ENCODE data around the gene RASL10B. TPM values are rescaled to one million over a fixed set of nuclear protein-coding genes. Genes with fewer than 3 reads are reported as not detected.

The RASL10B gene
- total RNA-seq, 4 donors from 2014 or later: 28.2 to 54.8 (median 40.3) TPM

DNA sequence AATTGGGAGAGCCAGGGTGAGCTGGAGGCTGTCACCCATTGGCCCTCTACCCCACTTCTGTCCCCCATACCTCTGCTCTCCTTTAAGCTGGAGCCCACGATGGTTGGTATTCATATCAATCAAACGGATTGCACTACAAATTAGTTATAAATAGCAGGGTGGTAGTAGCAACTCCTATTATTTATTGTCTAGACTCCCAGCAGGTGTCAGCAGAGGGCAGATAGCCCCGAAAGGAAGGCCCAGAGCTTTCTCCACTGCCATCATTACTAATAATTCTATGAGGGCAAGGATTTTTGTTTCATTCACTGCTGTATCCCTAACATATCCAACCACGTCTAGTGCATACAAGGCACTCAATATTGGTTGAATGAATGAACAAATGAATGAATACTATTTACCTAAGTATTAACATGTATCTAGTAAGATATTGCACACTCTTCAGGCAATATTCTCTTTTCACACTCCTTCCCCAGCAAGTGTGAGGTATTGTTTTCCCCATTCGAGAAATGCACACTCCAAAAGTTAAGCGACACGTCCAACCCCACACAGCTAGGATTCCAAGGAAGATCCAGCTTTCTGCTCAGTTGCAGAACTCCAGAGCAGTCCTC is 35.6 kb downstream of the RASL10B start:
- TF ChIP-seq, protein P1, sequence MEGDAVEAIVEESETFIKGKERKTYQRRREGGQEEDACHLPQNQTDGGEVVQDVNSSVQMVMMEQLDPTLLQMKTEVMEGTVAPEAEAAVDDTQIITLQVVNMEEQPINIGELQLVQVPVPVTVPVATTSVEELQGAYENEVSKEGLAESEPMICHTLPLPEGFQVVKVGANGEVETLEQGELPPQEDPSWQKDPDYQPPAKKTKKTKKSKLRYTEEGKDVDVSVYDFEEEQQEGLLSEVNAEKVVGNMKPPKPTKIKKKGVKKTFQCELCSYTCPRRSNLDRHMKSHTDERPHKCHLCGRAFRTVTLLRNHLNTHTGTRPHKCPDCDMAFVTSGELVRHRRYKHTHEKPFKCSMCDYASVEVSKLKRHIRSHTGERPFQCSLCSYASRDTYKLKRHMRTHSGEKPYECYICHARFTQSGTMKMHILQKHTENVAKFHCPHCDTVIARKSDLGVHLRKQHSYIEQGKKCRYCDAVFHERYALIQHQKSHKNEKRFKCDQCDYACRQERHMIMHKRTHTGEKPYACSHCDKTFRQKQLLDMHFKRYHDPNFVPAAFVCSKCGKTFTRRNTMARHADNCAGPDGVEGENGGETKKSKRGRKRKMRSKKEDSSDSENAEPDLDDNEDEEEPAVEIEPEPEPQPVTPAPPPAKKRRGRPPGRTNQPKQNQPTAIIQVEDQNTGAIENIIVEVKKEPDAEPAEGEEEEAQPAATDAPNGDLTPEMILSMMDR (IDR thresholded peaks at IDR 0.05; ENCODE audit: low read depth): no peak

DNA sequence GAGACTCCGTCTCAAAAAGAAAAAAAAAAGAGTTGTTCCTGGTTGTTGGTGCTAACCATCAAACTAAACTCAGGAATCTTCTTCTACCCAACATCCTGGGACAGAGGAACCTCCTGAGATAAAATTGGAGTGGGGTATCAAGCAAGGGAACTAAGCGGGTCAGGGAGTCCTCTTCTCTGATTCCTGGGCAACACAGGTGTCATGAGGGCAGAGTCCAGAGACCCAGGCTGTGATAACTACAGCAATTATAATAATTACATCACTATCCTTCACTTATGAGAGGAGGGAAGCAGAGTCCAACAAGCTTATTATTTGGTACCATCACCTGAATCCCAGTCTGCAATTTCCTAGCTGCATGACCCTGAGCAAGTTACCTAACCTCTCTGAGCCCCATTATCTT is 37.4 kb downstream of the RASL10B start:
- TF ChIP-seq, protein P1 (IDR thresholded peaks at IDR 0.05; ENCODE audit: low read depth): no peak

DNA sequence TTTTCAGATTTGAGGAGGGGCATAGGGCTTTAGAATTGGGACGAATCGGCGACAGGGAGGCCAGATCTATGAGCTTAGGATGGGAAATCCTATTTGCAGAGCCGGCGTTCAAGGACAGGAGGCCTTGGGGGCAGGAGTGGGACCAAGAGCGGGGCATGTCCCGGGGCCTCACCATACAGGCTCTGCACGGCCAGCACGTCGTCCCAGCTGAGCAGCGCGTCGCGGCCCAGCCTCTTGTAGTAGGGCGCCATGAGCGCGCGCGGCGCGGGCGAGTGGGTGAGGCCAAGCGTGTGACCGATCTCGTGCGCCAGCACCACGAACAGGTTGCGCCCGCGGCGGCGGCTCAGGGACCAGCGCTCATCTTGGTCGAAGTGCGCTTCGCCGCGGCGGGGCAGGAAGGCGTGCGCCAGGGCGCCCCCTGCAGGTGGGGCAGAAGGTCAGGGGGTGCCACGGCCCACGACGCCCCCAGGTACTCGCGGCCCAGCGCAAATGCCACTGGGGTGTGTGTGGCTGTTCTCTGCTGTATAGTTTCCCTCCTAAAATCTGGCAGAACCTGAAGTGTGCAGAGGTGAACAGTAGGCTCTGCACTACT is 38.6 kb downstream of the RASL10B start:
- TF ChIP-seq, protein P1 (IDR thresholded peaks at IDR 0.05; ENCODE audit: low read depth): no peak

DNA sequence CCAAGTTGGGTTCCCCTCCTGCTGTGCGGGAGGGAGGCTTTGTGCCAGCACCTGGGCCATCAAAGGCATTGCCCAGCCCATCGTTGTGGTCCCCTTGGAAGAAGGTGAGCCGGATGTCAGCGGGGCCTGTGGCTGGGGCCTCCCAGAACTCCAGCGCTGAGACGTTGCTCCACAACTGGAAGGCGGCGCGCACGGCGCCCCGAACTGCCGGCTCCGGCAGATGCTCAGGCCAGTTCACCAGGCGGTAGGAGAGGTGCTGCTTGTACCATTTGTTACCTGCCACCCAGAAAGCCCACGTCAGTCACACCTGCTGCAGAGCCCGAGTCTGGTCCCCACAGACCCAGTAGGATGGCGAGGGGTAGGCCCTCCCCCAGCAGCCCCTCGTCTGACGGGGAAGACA is 41.7 kb downstream of the RASL10B start:
- TF ChIP-seq, protein P1 (IDR thresholded peaks at IDR 0.05; ENCODE audit: low read depth): no peak

DNA sequence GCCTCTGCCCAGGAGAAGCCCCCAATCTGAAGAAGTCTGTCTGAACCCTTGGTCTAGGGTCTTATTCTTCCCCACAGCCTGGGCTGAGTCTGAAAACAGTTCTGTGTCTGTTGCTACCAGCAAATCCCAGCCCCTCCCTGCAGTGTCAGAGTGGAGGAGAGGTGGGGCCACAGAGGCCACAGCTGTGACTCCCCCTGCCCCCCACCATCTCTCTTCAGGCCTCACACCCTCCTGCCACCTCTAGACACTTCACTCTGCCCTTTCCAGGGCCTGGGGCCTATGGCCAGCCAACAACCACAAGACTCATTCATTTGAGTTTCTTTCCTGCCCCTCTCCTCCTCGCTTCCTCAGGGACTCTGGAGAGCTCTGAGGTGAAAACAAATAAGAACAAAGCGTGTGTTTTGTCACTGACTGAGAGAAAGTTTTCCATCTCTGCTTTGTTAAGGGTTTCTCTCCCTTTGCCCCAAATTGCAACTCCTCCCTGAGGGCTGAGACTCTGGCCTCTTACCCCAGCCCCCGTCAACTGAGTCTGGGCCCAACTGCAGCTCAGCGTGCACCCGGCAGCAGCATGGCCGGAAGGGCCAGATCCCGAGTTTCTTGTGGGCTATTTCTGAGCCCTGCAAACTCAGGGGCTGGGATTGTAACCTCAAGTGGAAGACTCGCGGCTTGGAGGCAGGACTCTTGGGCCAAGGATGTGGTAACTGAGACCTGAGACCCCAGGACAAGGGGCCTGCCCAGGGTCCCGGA is 42.4 kb downstream of the RASL10B start:
- TF ChIP-seq, protein P1 (IDR thresholded peaks at IDR 0.05; ENCODE audit: low read depth): no peak

DNA sequence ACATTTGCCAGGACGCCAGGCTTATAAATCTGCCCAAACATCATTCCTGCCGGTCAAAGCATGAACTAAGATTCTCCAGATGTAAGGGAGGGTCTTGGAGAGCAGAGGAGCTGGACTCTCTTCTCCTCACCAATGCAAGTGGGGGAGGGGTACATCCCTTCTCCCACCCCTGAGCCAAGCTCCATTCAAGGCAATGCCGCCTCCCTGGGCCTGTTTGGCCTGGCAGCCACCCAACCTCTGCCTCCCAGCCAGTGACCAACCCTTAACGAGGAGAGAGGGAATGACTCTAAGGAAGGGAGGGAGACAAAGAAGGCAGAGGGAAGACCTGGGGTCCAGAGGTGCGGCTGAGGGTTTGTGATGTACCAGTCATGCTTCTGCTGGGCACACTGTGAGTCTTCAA is 43.1 kb downstream of the RASL10B start:
- TF ChIP-seq, protein P1 (IDR thresholded peaks at IDR 0.05; ENCODE audit: low read depth): no peak

DNA sequence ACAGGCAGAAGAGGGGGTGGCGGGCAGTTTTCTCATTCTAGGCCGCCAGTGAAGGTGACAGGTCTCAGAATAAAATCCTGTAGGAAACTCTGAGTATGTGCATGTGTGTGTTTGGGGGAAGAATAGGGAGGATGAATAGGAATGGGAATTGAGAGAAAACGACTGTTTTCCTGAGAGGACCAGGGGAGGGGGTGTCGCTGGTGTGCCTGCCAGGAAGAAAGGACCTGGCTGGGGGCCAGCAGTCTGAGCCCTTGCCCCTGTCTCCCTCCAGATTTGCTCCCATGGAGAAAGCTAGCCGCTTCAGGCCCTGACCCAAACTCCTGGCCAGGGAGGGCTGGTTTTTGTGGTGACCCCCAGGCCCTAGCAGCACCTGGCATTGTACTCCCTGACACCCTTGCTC is 43.6 kb downstream of the RASL10B start:
- TF ChIP-seq, protein P1 (IDR thresholded peaks at IDR 0.05; ENCODE audit: low read depth): no peak
